ENCODE results near the gene WWOX. TPM values are rescaled to one million over a fixed set of nuclear protein-coding genes. Genes with fewer than 3 reads are reported as not detected.

The WWOX gene
- total and polyA plus RNA-seq, 2 of the 4 experiments (the other 2 are of a cell fraction) = 2.7 to 5.4 TPM

- no peaks in the 10 kb centered on the region for H3K27me3 ChIP-seq (ENCODE audit: control insufficient read depth, insufficient read depth, low read length)
- H3K23ac ChIP-seq (ENCODE audit: low read depth, low read length) = no peak overlapping the region
- H4K5ac ChIP-seq (ENCODE audit: low read depth, low read length) = no peak overlapping the region
- DNase-seq (no peak), ATAC-seq (ENCODE audit: low read depth) (no peak)
- H3K56ac ChIP-seq (ENCODE audit: extremely low read depth, insufficient read depth, low read length) = 0 out of 2 replicates have a peak overlapping the region, but pooled peaks have one; percentile 17
- no peak overlapping the region for H3K14ac ChIP-seq (replicated peaks; ENCODE audit: low read depth, low read length)
- H3K4me3 ChIP-seq (ENCODE audit: insufficient read depth, low read depth, low read length) = no peak overlapping the region
- no peaks in the 10 kb centered on the region for H3K4me1 ChIP-seq (ENCODE audit: control insufficient read depth, insufficient read depth, low read length)
- H3K9me1 ChIP-seq (ENCODE audit: insufficient read depth, low read length) = no peaks in the 10 kb centered on the region
- BruUV-seq (replicated peaks) = no TSS peak
- H3K79me1 ChIP-seq (ENCODE audit: low read depth in 1 of 2, low read length in 2 of 2) = no peaks in the 10 kb centered on the region
- no peak overlapping the region for H3K18ac ChIP-seq (ENCODE audit: low read depth, low read length)
- no peak overlapping the region for H3K4ac ChIP-seq (ENCODE audit: low read depth, low read length)
- POLR2A ChIA-PET (ENCODE audit: unreplicated experiment) = no interaction called here
- H2BK120ac ChIP-seq (ENCODE audit: low read depth, low read length) = no peak overlapping the region
- no peak overlapping the region for H2BK5ac ChIP-seq (ENCODE audit: low read depth, low read length, poor library complexity, severe bottlenecking)
- H3K4me2 ChIP-seq (ENCODE audit: low read depth, low read length) = no peak overlapping the region
- peaks cover 15% of the 10 kb centered on the region for H3K9me3 ChIP-seq (ENCODE audit: control insufficient read depth, insufficient read depth, low read length)
- H3K9ac ChIP-seq (ENCODE audit: low read depth, low read length) = no peak overlapping the region
- H3K36me3 ChIP-seq (ENCODE audit: control insufficient read depth, insufficient read depth, low read length) = no peaks in the 10 kb centered on the region
- no peak overlapping the region for H2BK20ac ChIP-seq (ENCODE audit: low read depth, low read length)
- TF ChIP-seq CEBPB (IDR thresholded peaks at IDR 0.05; ENCODE audit: low read depth, low read length) (no peak), RAD21 (IDR thresholded peaks at IDR 0.05; ENCODE audit: low read length) (no peak), BHLHE40 (IDR thresholded peaks at IDR 0.05; ENCODE audit: low read depth, low read length) (no peak), NFE2L2 (IDR thresholded peaks at IDR 0.05; ENCODE audit: low read depth, low read length) (no peak), FOS (IDR thresholded peaks at IDR 0.05; ENCODE audit: low read depth, low read length) (no peak), SMC3 (IDR thresholded peaks at IDR 0.05; ENCODE audit: low read depth, low read length) (no peak), RFX5 (IDR thresholded peaks at IDR 0.05; ENCODE audit: low read depth, low read length) (no peak), CTCF (conservative IDR thresholded peaks at IDR 0.05; ENCODE audit: low read depth, low read length) (no peak), USF2 (IDR thresholded peaks at IDR 0.05; ENCODE audit: low read depth, low read length) (no peak), RCOR1 (IDR thresholded peaks at IDR 0.05; ENCODE audit: insufficient replicate concordance, low read length) (no peak), POLR2A (IDR thresholded peaks at IDR 0.05; ENCODE audit: low read depth, low read length) (no peak)
- intact Hi-C loops (cut with micrococcal nuclease) = no loop called here
- no CpG with 5 or more reads among the region's 13 CpGs for WGBS, 2 experiments (ENCODE audit: extremely low coverage in 2 of 2, insufficient read length in 1 of 2)
- CTCF ChIA-PET = no interaction called here
- in situ Hi-C loops (cut with MboI; ENCODE audit: low sequenced_read_pairs) = no loop called here
- no peak overlapping the region for H2AK5ac ChIP-seq (ENCODE audit: low read depth, low read length)
- H2AK9ac ChIP-seq (replicated peaks; ENCODE audit: low read depth, low read length, poor library complexity) = no peak overlapping the region
- H4K91ac ChIP-seq (ENCODE audit: insufficient read depth, low read depth, low read length) = no peak overlapping the region
- H4K8ac ChIP-seq (ENCODE audit: low read depth in 2 of 2, low read length in 2 of 2) = no peak overlapping the region
- no peak overlapping the region for H2AFZ ChIP-seq (replicated peaks; ENCODE audit: low read length, poor library complexity)
- dilution Hi-C loops (cut with HindIII; ENCODE audit: low sequenced_read_pairs, unreplicated experiment) = no loop called here
- H3K27ac ChIP-seq (ENCODE audit: insufficient read depth, low read length) = no peak overlapping the region
- H2BK15ac ChIP-seq (ENCODE audit: low read depth, low read length) = no peak overlapping the region
- no peaks in the 10 kb centered on the region for H4K20me1 ChIP-seq (ENCODE audit: insufficient read depth, low read length)
Observed at GRCh38 chr16:78438632-78439031, 339.2 kb downstream of the WWOX start.
